GM21717 (cell line): ENCODE results near the gene THAP11.

Experiments
- ATAC-seq: cut with Tn5 transposase; IDR thresholded peaks from one replicate; pipeline ENCODE4 v1.9.1; 2021; ENCODE audit warnings: mild to moderate bottlenecking, moderate library complexity; ENCODE audit not compliant: unreplicated experiment

The THAP11 gene

DNA sequence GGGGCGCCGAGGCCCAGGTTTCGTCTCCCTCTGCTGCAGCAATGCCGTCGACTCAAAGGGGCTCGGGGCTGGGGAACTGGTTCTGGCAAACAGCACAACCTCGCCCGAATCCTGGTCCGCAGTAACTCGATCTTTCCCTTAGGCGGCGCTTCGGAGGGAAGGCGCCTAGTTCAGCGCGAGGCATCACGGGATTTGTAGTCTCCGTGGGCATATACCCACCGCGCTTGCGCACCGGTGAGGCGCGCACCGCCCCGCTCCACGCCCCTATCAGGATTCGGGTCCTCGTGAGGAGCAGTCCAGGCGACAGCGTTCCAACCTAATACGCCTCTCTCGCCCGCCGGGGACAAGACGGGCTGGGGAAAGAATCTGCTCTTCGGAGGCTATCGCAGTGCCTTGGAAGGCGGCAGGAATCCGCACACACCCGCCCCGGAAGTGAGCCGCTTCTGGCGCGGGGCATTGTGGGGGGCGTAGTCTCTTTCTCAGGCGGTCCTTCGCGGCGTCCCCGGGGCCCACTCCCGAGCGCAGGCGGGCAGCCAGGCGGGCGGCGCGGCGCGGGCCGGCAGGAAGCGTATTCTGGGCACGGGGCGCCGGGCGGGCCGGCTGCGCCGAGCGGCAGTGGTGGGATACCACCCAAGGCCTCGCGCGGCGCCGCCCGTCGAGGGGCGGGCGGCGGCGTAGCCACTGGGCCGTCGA lies at the start of gene THAP11:
THAP11 (plus strand) TSS at position 505 of the 693 bp plus-strand sequence. CDS start 235 bp downstream, outside the sequence.
- peak; percentile 38 for ATAC-seq

DNA sequence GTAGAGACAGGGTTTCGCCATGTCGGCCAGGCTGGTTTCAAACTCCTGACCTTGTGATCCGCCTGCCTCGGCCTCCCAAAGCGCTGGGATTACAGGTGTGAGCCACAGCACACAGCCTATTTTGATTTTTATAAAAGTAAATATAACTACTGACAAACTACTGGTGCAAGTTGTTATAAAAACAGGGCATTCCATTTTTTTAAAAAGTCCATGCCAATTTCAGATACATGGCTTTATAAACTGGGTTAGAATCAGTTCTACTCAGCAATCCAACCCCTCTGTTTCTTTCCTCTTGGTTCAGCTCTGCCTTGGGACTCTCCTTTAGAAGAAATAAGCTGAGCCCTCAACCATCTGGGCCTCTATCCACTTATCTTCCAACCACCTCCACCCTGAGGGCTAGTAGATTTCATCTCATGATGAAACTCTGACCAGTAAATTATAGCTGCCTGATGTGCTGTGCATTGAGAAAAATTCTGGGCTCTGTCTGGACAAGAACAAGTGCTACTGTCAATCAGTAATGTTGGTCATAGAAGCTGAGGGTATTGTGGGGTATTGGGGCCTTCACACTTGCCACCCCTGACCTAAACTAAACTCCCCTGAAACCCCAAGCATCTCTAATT lies 45.9 kb upstream of the THAP11 start:
- no peak for ATAC-seq

DNA sequence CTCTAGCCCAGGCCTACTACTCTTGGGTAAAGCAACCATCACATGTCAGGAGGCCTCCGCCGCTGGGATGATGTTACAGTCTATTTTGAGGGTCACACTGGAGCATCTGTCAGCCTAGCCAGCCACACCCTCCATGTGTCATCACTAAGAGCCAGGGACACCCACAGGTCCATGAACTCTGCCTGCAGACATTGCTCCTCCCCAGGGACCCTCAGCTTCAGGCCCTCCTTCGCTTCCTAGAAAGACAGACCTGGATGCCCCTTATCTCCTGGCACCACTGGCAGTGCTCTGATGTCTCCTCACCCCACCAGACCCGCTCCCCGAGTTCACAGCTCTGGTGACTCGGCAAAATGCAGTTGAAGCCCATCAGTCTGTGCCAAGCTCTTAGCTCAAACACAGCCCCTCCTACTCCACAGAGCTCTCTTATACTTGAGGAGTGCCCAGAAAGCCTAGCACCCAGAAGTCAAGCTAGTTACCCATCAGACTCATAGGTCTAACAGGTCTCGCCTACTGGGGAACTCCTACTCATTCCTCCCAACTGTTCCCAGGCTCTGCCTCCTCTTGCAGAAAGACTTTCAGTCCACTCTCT lies 41.7 kb upstream of the THAP11 start:
- no peak for ATAC-seq

DNA sequence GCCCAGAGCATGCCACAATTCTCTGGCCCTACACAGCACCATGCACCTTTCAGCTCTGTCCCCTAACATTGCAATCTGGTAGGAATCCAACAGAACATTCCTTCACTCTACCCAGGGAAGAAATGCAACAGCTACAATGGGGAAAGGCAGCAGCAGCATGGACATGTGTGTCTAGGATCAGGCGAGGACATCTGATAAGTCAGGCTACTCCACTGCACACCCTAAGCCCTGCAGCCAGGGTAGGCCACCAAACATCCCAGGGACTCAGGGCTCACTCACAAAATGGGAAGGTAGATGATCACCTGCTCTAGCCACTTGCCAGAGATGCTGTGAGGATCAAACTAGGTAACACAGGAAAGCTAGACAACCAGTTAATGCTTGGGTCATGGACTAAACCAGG lies 40.9 kb upstream of the THAP11 start:
- no peak for ATAC-seq

DNA sequence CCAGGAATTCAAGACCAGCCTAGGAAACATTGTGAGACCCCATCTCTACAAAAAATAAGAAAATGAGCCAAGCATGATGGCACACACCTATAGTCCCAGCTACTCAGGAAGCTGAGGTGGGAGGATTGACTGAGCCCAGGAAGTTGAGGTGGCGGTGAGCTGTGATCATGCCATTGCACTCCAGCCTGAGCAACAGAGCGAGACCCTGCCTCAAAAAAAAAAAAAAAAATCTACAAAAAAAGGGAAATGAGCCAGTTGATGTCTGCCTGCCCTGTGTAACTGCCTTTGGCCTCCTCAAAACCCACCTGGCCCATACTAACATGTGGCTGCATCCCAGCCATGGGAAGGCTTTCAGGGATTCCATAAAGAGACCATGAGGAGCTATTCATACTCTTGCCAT lies 40.2 kb upstream of the THAP11 start:
- no peak for ATAC-seq

DNA sequence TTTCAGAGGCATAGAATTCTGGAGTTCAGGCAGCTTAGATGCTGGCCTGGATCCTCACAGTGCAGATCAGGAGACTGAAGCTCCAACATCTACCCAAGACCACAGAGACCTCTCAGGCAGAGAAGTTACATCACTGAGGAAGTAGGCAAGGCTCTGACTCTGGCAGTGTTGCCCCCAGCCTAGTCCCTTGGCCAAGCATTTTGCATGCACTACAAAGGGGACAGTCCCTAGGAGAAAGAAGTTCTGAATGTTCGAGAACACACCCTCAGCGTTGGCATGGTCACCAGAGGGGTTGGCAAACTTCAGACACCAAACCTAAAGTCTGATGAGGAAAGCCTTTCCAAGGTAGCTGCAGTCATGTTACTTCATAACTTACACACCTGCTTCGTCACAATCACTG lies 38.2 kb upstream of the THAP11 start:
- no peak for ATAC-seq

DNA sequence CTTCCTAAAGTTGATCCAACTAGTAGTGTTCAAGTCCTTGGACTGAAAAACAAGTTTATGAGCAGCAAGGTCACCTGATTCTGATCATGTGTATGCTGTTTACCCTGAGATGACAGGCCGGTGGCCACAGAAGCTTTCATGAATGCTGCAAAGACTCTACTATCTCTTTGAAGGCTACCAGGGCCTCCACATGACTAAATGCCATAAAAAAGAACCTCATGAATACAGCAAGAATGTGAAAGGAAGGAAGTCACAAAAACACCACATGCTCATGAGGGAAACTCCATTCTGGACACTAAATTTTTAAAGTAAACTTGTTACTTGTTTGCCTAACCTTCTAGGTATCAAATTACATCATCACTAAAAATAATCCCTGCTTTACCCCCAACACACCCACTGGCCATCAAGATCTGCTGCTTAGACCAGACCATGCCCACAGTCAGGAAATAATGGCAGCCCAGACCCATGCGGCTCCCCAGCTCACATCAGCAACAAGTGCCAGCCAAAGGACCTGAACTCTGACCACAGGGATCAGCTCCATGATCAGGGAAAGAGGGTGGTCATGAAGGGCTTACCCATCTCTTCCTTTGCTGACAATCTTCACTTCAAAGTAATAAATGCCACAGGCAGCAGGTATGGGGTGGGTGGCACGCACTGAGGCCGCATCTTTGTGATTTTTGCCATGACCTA lies 37.1 kb upstream of the THAP11 start:
- no peak for ATAC-seq

DNA sequence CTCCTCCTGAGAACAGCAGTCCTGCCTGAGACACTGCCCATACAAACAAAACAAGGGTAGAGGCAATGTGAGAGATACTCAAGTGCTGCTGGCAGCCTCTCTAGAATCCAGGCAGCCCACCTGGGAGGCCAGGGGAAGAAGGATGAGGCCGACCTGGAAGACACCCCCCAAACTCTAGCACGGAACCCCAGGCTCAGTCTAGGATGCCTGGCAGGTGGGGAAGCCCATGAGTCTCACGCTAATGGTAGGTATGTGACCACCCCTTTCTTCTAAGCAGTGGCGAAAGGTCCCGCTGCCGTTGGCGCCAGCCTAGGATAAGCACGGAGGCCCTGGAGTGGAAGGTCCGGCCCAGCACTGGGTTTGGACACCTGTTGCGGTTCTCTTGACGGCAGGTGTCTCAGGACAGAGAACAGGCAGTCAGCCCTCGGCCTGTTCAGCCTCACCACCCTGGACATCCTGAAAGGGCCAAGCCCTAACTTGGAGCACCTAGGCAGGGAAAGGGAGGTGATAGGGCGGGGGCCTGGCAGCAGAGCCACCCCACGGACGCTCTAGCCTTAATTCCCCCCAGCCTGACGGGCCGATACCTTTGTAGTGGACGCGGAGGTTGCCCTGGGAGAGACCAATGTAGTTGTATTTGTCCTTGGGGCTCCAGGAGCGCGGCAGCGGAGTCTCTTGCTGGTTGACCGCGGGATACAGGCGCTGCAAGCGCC lies 36.2 kb upstream of the THAP11 start:
- ATAC-seq = peak; percentile 9

DNA sequence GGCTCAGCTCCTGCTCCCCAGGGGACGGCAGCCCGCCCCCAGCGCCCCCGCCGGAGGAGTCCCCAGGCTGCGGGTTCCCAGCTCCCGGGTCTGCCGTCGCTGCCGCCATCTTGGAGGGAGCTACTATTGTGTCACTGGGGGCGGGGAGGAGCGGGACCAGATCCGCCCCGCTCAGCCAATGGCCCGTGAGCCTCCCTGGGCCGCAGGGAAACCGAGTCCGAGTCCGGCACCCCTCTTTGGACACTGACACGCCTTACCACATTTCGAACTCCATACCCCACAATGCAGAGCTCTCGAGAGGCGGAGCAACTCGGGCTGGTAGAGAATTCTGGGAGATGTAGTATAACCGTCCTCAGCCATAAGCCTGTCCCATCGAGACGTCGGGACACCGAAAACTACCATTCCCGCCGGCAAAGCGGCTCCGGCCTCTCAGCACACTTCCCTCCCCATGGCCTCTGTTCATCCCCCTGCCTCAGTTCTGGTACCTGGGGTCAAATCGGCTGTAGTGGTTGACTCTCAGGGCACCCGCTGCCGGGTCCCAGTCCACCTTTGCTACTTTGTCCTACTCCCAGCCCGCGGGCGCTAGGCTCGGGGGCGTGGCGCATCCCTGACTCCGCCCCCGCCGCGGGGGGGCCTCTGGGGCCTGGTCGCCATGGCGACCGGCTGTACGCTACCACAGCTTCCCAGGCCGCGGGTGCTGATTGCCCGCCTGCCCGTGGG lies 35.5 kb upstream of the THAP11 start, which contains the start of the genes RANBP10 and TSNAXIP1:
RANBP10 (minus strand) TSS at position 133 of the 720 bp plus-strand sequence; CDS start at position 109, 24 bp downstream.
TSNAXIP1 (plus strand) TSS at position 462 of the 720 bp plus-strand sequence. CDS start 261 bp downstream, outside the sequence.
- ATAC-seq = peak; percentile 86

DNA sequence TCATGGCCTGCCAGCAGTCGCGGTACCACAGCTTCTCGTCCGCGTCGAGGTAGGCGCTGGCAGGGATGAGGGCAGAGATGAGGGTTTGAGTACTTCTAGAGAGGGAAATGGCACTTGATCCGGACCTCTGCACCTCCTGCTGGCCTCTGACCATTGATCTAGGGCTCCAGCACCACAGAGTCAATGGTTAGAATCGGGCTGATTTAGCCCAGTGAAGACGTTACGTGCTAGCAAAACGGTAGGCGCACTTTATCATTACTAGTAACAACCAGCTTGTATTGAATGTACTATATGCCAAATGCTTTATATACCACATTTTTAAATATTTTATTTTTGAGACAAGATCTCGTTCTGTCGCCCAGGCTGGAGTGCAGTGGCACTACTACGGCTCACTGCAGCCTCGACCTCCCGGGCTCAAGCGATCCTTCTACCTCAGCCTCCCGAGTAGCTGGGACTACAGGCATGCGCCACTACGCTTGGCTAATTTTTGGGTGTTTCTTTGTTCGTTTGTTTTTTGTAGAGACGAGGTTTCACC lies 34.9 kb upstream of the THAP11 start:
- ATAC-seq = no peak

DNA sequence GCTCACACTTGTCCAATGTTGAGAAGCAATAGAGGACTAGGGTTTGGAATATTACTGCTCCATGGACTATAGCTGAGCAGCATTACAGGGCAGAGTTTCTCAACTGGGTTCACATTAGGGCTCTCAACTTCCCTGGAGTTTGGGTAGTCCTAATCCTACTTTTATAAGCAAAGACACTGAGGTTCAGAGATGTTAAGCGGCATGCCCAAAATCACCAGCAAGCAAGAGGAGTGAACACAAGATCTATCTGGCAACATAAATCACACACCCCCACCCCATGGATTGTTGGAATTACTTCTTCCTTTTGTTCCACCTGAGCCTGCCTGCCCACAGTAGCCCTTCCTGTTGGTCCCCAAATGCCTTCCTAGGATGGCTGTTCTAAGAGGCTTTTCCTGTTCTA lies 30.2 kb upstream of the THAP11 start:
- no peak for ATAC-seq

DNA sequence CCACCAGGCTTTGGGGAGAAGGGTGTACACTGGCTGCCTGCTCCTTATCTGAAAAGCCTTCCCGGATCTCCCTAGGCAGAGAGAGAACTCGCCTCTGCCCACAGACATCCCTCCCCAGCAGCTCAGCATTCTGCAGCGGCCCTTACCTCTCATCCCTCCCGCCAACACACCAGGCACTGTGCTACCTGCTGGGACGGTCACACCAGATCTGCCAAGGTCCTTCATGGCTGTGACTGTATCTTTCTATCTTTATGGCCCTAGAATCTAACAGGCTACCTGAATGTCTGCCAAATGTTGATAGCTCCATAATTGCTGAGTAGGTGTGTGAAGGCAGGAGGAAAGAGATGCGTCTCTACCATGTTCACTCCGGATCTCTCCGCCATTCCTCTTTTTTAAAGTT lies 27.6 kb upstream of the THAP11 start:
- no peak for ATAC-seq

DNA sequence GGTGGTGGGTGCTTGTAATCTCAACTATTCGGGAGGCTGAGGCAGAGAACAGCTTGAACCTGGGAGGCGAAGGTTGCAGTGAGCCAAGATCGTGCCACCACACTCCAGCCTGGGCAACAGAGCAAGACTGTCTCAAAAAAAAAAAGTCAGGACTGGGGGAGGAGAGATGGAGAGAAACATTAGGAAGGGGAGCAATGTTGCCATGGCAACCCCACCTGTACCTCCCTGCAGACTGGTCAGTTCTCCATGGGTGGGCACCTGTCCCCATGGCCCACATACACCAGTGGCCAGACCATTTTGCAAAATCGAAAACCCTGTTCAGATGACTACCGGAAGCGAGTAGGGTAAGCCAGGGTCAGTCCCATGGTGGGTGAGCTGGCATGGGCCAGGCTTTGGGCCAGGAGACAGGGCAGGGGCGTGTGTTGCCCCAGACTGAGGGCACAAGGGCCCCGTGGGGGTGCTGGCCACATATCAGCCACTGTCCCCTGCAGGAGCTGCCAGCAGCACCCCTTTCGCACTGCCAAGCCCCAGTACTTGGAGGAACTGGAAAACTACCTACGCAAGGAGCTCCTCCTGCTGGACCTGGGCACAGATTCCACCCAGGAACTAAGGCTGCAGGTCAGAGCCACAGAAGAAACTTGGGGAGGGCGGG lies 21.4 kb upstream of the THAP11 start:
- no peak for ATAC-seq

DNA sequence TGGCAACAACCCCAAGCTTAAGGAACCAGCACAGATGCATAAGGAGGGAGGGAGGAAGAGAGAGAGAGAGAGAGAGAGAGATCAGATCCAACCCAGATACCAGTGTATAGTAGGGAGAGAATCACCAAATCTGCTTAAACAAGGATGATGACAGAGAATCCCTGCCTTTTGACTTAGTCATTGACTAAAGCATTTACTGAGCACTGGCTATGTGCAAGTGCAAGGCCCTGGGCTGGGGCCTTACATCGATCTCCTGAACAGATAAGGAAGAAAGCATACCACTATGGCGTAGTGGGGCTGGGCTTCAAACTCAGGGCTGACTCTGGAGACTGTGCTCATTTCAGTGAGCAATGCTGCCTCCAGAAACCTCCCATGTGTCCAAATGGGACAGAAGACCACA lies 19.6 kb upstream of the THAP11 start:
- no peak for ATAC-seq

DNA sequence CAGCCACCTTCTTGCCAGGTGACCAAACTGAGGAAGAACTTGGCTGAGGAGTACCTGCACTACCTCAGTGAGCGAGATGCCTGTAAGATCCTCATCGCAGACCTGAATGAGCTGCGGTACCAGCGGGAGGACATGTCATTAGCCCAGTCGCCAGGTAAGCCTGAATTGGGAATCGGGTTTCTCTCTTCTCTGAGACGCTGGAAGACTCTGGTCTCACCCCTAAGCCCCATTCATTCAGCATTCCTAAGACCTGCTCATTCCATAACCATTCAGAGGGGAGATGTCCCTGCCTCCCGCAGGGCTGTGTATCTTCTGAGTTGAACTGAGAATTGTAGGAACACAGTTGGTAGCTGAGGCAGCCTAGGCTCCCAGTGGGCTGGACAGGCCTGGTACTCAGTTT lies 17.0 kb upstream of the THAP11 start:
- ATAC-seq = no peak

DNA sequence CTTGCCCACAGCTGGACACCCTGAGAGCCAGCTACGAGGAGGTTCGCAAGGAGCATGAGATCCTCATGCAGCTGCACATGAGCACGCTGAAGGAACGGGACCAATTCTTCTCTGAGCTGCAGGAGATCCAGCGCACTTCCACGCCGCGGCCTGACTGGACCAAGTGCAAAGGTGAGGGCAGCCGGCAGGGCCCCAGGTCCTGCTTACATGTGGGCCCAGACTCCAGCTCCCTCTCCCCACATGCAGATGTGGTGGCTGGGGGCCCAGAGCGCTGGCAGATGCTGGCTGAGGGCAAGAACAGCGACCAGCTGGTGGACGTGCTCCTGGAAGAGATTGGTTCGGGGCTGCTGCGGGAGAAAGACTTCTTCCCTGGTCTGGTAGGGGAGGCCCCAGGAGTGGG lies 16.2 kb upstream of the THAP11 start:
- ATAC-seq = no peak

DNA sequence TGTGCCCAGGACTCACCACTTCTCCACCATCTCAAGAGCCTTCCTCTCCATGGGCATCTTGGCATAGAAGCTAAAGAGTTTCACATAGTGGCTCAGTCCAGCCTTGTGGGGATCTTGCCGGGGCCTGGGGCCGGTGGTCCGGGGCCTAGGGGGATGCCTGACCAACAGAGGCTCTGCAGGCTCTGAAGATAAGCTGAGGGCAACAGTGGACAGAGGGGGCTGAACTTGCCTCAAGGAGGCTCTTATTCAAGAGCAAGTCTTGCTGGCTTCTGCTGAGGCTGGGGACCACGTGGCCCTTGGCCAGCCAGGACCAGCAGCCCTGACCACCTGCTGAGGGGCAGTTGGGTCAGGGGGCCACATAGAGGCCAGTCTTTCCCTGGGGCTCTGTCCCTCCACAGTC lies 13.5 kb upstream of the THAP11 start:
- ATAC-seq = no peak

DNA sequence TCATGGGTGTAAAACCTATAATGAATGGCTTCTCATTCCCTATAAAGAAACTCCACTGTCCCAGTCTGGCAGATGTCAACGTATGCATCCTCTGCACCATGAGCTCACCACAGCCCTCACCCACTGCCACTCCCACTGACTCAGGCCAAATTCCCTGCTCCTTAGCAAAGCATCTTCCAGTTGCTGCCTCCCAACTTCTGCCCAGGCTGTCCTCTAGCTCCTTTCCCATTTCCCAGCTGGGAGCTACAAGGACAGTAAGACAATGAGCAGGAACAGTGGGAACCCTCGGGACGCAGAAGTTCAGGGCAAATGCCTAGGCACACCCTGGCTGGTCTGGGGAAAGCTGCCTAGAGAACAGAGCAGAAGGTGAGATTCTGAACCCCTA lies 9.1 kb upstream of the THAP11 start:
- no peak for ATAC-seq

DNA sequence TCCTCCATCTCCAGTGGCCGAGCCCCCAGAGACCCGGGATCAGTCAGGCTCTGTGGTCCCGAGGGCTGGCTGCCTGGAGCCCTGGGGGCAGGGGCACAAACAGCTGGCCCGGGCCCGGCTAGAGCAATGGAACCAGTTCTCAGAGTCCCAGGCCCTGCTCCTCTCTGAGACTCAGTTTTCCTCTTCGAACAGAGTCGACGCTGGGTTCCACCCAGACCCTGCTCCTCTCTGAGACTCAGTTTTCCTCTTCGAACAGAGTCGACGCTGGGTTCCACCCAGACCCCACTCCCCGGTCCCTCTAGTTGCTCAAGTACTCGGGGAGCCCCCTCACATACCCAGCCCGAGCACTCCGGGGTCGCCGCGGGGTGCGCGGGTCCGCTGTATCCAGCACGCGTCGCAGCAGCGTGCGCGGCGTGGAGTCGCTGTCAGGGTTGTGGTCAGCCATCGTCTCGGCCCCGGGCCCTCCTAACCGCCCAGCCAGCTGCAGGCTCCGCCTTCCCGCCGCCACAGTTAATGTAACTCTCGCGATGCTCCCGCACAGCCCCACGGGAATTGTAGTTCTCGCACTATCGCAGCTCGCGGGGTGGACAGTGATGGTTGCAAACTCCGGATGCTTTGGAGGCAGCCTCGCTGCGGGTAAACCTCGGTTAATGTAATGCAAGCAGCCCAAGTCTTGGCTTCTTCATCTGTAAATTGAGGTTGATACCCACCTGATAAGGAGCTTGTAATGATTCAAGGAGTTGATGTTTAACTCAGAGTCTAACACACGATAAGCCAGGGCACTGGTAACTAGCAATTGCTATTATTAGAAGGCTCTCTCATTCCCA lies 8.5 kb upstream of the THAP11 start:
- ATAC-seq = peak; percentile 94
